NCI-H2081 treated with DMSO at 0.1 percent for 48 hours (cell line): Measurements from ENCODE around the gene HOXB3.

ENCODE experiments used
- DNase-seq: peaks from one replicate; lab custom pipeline; 2025; lab: John Stamatoyannopoulos, UW

The HOXB3 gene

DNA sequence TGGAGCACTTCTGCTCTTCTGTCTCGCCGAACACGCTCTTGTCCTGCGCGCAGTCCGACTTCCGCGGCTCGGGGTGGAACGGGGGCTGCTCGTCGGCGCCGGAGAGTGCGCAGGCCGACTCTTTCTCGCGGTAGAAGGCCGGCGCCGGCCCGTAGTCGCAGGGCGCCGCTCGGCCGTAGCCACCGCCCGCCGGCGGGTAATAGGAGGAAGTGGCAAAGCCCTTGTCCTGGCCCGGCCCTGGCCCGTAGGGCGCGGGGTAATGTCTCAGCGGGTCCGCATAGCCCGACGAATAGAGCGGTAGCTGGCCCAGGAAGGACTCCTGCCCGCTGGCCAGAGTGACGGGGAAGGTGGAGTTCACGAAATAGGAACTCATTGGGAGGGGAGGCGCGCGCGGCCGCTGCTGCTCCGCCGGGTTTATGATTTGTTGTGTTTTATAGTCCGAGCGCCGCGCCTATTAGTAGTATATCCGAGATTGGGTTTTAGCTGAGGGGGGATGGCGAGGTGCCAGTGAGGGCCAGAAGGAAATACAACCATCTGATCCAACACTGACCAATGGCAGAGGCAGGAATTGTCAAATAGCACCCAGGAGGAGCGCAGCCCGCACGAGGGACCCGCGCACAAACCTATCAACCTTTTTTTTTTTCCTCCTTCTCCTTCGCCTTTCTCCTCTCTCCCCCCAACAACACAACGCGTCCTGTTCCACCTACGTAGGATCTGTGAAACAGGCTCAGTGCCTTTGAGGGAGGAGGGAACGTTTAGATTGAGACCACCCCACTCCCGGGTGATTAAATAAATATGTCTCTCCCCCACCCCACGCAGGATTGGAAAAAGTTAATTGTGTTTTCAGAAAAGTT lies 8.0 kb upstream of the HOXB3 start:
- no peak for DNase-seq

DNA sequence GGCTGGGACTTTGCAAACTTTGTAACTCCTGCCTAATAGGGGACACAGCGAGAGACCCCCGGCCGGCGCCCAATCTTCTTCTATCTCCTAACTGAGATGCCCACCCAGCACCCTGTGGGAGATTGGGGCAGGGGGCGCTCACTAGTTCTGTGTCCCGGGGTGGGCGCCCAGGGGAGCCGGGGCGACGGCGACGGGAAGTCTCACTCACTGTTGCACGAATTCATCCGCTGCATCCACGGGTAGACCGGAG lies 7.4 kb upstream of the HOXB3 start:
- DNase-seq, result no peak

DNA sequence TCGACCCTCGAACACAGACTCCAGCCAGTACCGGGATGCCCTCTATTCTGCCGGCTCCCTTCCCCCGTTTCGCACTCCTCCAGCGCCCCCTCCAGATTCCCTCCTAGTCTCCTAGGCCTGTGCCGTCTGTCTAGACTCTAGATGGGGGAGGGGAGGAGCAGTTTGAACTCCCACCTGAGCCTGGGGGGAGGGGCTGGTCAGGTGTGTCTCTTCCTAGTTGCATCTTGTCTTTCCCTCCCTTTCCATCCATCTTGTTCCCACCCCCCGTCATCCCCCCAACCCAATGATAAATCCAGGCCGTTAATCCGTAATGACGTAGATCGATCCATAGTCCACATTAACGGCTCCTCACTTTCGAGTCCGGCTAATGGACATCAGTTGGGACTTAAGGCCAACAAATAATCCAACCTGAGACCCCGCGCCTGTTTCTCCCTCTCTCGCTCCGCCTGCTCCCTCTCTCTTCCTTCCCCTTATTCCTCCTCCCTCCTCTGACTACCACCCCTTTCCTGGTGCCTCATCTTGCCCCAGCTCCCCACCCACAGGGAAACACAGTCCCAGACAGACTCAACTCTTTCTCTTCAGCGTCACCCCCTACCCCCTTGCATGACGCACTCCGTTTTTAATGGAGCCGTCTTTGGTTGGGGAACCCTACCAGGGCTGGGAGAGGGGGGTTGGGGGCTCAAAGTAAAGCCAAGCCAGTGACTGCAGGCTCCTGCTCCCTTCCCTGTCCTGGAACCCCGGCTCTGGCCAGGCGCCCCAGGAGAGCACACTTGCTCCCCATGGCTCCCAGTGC lies 6.9 kb upstream of the HOXB3 start:
- no peak for DNase-seq

DNA sequence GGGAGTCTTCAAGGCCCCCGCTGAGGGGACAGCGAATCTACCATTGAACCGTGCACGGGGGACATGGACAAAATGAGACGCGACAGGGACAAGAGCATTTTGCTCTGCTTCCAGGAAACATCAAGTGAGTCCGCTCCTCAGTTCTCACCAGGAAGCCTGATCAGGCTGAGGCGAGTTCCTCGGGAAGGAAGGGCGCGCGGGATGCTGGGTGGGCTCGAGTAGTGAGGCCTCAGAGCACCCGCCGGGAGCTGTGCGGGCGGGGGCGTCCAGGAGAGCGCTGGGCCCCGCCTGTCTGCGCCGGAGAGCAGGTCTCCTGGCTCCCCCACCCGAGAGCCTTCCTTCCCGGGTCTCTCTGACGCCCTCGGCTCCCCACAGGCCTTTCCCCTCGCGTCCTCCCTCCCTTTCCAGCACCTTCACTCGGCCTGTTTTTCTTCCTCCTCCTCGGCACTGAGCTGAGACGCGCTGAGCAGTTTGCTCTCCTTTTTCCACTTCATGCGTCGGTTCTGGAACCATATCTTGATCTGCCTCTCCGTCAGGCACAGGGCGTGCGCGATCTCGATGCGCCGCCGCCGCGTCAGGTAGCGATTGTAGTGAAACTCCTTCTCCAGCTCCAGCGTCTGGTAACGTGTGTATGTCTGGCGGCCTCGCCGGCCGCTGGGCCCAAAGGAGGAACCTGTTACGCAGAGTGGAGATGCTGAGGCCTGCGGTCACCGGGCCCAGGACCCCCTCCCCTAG lies 6.1 kb upstream of the HOXB3 start:
- DNase-seq, result no peak

DNA sequence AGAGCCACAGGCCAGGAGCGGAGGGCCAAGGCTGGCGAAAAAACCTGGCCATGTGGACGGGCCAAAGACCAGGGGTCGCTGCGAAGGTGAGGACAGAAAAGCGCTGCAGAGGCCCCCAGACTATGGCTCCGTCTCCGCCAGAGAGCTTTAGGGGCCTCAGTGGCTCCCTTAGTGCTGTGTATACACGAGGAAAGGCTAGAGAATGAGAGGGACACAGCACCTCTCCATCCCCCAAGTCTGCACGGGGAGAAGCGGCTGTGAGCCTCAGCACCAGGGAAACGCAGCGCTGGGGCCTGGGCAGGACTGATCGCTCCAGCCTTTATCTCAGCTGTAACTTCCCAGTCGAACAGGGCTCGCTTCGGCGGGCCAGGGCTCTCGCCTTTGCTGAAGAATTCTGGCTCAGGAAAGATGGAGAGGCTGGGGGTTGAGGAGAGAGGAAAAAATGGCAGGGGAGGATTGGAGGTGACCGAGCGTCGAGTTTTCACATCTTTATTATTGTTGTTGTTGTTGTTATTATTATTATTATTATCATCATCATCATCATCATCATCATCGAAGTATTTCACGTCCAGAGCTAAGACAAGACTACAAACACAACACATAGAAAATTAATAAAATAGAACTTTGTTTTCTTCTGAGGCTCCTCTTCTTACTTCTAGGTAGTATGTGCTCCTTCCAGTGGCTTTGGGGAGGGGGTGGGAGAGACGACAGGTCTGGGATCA lies 5.4 kb upstream of the HOXB3 start:
- no peak for DNase-seq

DNA sequence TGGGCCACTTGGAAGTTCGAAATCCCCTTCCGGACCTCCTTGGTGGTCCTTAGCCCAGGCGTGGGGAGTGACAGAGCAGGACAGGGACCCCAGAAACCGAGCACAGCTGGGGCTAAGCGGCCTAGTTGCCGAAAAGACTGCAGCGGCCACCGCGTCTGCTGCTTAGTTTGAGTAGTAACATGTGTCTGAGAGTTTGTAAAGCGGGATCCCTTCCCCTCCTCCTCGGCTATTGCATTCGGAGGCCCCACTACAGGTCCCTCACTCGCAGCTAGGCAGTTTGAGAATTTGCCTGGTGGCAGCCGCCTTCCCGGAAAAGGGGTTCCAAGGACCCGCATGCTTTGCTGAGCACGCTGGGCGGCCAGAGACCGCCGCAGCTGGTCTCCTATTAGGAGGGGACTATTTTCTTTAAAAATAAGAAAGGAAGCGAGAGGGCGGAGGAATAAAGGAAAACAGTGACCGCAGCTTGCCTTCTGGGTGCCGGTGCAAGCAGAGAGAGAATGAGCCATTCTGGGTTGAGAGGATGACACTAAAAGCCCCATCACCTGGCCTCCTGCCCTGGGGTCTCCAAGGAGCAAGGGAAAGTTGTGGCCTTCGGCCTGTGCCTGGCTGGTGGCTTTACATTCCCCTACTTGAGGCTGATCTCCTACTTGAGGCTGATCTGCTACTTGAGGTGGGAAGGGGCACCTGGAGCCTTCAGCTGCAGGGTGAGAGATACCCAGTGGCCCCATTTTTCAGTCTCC lies 4.7 kb upstream of the HOXB3 start:
- no peak for DNase-seq

DNA sequence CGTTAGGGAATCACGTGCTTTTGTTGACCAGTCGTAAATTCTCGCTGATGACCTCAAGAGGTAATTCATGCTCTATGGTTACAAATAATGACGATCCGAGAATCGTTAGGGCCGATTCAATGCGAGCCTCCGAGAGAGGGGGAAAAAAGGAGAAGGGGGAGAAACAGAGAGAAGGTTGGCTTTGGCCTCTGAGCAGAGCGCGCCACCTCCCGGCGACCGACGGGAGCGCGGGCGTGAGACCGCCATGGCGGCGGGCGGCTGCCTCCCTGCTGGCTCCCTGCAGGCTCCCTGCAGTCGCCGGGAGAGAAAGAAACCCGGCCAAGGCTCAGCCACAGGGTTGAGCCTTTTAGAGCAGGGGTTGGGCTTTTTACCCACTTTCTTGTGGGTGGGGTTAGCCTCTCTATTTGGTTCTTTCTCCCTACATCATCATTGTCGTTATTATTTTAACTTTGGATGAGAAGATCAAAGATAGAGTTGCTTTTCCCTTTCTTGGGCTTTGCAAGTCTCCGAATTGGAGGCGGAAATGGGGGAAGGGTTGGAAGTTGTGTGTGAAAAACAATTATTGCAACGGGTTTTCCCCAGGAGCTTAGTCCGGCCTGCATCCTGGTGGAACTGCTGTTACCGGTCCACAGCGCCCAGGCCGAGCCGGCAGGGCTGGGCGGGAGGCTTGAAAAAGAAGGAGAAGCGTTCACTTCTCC lies 3.9 kb upstream of the HOXB3 start:
- peak; percentile 96 for DNase-seq

DNA sequence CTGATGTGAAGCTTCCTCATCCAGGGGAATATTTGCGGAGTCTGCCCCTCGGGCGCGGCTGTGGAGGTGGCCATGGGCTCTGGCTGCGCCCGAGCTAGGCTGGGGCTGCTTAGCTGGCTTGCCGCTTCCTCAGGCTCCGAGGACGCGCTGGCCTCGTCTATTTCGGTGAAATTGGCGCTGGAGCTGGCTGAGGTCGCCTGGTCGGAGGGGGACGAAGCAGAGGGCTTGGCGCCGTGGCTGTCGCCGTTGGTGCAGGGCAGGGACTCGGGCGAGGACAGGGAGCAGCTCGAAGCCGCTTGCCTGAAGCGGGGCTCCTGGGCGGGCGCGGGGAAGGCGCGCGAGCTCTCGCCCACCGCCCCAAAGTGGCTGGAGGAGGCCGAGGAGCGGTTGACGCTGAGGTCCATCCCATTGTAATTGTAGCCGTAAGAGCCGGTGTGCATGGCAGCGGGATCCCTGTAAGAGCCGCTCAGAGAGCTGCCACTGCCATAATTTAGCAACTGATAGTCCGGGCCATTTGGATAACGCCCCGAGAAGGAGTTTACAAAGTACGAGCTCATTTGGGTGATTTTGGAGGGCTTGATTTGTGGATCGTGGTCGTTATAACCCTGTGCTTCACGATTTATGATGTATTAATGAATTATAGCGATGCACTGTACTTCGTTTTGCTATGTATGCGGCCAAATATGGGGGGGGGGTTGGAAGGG lies 3.2 kb upstream of the HOXB3 start, which contains the start of gene HOXB5:
TSS of gene HOXB5 (minus strand) at position 654 of the 704 bp plus-strand sequence. CDS start at position 557, 97 bp downstream.
- DNase-seq, result no peak

DNA sequence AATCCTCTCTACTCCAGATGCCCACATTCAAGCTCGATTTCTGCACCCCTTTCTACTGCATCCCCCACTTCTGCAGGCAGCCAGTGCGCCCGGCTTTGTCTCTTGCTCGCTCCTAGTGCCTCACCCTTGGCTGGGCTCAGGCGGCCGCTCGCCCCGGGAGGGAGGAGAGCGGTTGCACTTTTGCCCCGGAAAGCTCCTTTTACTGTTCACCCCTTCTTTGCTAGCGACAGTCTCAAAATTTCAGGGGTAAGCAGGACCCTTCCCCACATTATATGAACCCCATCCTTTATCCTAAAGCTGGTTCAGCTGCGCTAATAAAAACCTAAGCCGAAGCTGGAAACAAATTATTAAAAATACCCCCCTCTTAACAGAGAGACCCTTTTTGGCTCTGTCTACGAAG lies 2.5 kb upstream of the HOXB3 start:
- no peak for DNase-seq

DNA sequence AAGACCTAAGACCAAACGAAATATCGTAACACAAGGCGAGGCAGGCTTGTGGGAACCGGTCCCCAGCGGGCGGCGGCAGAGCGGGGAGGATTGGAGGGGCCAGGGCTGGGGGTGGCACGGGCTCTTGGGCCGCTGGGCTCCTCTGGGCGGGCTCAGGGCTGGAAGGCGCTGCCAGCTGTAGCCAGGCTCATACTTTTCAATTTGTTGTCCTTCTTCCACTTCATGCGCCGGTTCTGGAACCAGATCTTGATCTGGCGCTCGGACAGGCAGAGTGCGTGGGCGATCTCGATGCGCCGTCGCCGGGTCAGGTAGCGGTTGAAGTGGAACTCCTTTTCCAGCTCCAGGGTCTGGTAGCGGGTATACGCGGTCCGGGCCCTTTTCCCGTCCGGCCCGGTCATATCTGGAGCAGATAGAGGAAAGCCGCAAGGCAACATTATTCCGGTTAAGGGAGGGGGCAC lies 2.0 kb upstream of the HOXB3 start:
- DNase-seq, result no peak

DNA sequence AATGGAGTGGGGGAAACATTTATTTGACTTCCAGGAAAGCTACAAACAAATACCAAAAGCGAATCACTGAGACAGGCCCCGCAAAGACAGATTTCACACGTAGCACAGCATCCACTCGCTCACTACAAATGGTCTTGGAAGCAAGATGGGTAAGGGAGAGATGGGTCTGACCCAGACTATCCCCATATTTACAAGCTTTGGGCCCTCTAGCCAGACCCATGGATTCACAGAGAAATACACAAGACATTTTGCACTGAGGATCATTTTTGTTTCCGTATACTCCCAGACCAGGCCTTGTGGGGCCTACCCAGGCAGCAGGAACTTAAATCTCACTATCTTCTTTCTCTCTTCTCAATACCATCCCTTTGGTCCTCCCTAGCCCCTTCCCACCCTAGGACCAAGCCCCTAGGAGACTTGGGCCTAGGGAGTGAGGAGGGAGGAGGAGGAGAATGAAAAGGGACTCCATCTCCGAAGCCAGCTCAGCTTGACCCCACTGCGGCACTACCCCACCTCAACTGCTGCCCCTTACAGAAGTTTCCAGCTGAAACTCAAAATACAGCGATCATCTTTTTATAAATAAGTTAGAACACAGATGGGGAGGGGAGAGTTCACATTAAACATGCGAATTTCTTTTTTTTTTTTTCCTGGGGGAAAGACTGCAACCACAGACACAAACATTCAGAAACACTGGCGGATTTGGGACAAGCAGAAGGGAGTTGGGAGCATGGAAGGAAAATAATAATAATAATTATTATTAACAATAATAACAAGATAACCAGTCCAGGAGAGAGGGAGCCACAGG lies 1.4 kb upstream of the HOXB3 start:
- no peak for DNase-seq

DNA sequence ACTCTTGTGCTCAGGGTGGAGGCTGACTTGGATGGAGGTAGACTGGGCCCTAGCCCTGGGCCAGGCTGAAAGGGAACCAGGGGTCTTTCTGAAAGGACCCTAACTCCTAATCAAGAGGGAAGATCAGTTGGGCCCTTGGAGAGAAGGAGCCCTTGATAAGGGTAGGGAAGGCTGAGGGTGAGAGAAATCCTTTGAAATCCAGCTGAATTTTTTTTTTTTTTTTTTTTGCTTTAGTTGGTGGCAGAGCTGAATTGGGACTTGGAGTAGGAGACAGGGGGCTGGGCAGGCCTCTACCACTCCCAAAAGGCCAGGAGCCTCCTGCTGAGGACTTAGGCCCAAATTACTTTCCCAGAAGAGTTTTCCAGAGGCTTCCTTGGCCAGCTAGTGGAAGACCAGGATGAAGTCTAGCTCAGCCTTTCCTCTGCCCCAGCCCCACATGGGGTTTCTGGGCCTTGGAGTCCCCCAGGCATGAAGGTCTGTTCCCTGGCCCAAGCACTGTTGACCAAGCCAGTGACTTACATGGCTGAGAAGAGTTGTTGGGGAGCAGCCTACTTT lies 643 bp upstream of the HOXB3 start:
- DNase-seq, result no peak

DNA sequence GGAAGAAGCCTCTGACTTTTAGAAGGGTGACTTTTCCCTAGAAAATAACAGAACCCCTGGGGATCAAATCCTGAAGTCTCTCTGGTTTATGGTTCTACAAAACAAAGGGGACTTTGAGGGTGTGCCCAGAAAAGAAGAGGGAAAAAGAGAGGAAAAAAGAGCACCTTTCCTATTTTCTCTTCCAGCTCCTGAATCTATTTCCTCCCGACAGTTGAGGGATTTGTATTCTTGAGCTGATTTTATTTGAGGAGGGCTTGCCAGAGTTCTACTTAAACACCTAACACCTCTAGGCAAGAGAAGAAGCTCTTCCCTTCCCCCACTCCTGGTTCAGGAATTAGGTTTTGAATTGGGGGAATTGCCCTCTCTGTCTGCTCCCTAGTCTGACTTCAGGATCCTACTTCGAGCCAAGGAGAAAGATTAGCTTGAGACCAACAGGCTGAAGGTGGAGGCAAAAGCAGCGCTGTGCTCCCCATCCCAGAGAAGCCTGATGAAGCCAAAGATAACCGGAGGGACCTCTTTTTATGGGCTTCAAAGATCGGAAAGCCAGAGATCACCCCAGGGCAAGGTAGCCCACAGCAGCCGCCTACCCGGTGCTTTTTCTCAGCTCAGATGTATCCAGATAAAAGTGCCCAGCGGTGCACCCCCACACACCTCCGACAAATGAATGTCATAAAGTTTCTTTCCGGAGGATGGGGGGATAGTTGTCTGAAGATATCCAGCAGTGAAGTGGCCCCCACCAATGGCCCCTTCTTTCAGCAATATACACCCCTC lies 796 bp downstream of the HOXB3 start:
- no peak for DNase-seq

DNA sequence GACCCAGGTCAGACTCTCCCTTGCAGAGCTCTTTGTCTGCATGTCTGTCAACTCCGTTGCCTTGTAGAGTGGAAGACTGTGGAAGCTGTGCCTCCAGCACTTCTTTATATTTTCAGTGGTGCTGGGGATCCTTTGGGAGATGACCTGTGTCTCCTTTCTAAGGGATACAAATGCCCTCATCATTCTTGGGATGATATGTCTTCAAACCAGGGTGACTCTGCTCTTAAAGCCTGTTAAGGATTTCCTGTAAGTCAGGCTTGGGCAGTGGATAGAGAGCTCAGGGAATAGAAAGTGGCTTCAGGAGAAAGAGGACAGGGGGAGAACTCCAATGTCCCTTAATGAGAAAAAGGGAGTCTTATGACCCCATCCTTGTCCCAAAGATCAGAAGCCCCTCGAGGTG lies 1.5 kb downstream of the HOXB3 start:
- DNase-seq, result no peak

DNA sequence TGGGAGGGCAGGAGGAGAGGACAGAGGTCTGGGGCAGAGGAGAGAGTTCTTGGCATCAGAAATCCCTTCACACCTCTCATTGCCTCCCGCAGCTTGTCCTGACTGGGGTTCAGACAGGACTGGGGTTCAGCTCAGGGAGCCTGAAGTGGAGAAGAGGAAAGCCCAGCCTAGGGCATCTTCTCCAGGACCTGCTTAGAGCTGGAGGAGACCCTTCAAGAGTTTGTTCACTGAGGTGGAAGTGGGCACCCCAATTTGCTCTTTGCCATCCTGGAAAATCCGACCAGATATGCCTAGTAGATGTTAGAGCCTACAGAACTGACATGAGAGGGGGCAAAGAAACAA lies 2.0 kb downstream of the HOXB3 start:
- no peak for DNase-seq

DNA sequence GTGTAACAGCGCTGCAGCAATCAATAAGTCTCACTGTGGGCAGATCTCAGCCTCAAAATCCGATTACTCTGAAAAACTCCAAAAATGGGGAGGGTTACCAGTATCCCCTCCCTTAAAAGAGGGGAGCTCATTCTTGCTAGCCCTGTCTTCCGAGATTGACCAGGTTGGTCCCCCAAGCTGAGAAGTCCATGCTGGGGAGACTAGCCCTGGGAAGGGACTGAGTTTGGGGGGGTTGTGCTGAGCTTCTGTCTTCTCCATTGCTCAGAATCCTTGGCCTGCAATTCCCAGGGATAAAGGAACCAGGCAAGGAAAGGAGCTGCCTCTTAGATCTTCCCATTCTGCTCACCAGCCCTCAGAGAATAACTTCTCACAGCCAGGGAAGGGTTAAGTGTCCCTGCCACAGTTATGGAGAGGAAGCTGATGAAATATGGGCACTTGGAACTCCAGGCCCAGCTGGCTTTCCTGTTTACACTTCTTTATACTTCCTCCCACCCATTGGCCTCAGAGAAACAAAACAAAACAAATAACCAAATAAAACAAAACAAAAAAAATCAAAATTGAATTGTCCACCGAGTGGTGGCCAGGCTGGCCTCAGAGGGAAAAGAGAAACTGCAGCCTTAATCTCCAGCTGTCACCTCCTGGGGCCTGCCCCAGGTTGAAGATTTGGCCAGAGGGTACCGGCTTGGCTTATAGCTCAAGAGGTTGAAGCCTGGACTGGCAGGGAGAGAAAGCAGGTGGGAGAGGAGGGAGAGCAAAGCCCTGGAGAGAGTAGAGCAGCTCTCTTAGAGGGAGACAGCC lies 2.6 kb downstream of the HOXB3 start:
- peak; percentile 79 for DNase-seq
